ENCODE measurements around the gene TGFA.

- TF ChIP-seq CTCF (IDR thresholded peaks at IDR 0.05; ENCODE audit: poor library complexity), result no peak
- no peak for TF ChIP-seq EZH2phosphoT487 (IDR thresholded peaks at IDR 0.05; ENCODE audit: low read depth, severe bottlenecking, unreplicated experiment)
- TF ChIP-seq EZH2 (IDR thresholded peaks at IDR 0.05; ENCODE audit: borderline replicate concordance), result no peak
Measured at GRCh38 chr2:70528276-70528675, 25.4 kb downstream of the TGFA start.

Measured in hepatocyte (in vitro differentiated cells).